HCT116 (cell line): Measurements from ENCODE around the gene HMGCLL1.

Experiments
- EZH2phosphoT487 ChIP-seq: fragments of 200-600 bp; IDR thresholded peaks from 2 replicates; pipeline ENCODE4 v1.6.1; 2018; ENCODE audit warnings: antibody characterized with exemption, borderline replicate concordance
- SP1 ChIP-seq: IDR thresholded peaks from 2 replicates; pipeline ENCODE4 v1.6.1; 2012; ENCODE audit warnings: low read depth
- YY1 ChIP-seq: IDR thresholded peaks from 2 replicates; pipeline ENCODE4 v1.6.1; 2011; ENCODE audit warnings: low read length, low read depth, moderate library complexity, mild to moderate bottlenecking; ENCODE audit not compliant: insufficient replicate concordance; ENCODE audit errors: extremely low read depth
- TF ChIP-seq, protein P1 (sequence below), 3 experiments: fragments of 200-600 bp in 1 of 3; sonication (generic) in 1 of 3; IDR thresholded peaks in 2 of 3; conservative IDR thresholded peaks in 1 of 3; 2 replicates each; pipeline ENCODE4 v1.5.1; 2012 to 2017; ENCODE audit warnings: low read depth in 2 of 3, low read length in 2 of 3, antibody characterized with exemption in 1 of 3, borderline replicate concordance in 1 of 3, control low read depth in 1 of 3, mild to moderate bottlenecking in 1 of 3, mixed read lengths in 1 of 3, mixed run types in 1 of 3, moderate library complexity in 1 of 3; ENCODE audit not compliant: insufficient read depth in 1 of 3
- TF ChIP-seq, protein P2 (sequence below): IDR thresholded peaks from 2 replicates; pipeline ENCODE4 v1.6.1; 2012

DNA sequence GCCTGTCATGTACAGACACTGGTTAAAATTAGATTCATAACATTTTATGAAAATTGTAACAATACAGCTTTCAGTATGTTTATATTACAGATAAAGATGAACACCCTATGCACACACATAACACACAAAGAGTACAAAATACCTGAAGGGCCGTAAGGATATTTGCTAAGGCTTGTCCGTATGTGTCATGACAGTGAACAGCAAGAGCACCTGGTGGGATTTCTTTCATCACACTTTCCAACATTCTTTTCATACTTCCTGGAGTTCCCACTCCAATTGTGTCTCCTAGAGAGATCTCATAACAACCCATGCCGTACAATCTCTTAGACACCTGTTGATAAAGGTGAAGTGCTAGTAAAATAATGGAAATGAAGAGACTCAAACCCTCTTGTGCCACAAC, 83.7 kb downstream of the HMGCLL1 start:
- TF ChIP-seq SP1 = no peak
- TF ChIP-seq, protein P1, sequence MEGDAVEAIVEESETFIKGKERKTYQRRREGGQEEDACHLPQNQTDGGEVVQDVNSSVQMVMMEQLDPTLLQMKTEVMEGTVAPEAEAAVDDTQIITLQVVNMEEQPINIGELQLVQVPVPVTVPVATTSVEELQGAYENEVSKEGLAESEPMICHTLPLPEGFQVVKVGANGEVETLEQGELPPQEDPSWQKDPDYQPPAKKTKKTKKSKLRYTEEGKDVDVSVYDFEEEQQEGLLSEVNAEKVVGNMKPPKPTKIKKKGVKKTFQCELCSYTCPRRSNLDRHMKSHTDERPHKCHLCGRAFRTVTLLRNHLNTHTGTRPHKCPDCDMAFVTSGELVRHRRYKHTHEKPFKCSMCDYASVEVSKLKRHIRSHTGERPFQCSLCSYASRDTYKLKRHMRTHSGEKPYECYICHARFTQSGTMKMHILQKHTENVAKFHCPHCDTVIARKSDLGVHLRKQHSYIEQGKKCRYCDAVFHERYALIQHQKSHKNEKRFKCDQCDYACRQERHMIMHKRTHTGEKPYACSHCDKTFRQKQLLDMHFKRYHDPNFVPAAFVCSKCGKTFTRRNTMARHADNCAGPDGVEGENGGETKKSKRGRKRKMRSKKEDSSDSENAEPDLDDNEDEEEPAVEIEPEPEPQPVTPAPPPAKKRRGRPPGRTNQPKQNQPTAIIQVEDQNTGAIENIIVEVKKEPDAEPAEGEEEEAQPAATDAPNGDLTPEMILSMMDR (IDR thresholded peaks at IDR 0.05 in 2 of 3, conservative IDR thresholded peaks at IDR 0.05 in 1 of 3; ENCODE audit: borderline replicate concordance in 1 of 3, insufficient read depth in 1 of 3, low read depth in 2 of 3, low read length in 2 of 3) = no peak
- TF ChIP-seq YY1 = no peak
- TF ChIP-seq EZH2phosphoT487 = no peak
- TF ChIP-seq, protein P2, sequence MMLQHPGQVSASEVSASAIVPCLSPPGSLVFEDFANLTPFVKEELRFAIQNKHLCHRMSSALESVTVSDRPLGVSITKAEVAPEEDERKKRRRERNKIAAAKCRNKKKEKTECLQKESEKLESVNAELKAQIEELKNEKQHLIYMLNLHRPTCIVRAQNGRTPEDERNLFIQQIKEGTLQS = no peak
